GM23338 (cell line): Measurements from ENCODE around the gene PAGE4. TPM values are rescaled to one million over a fixed set of nuclear protein-coding genes. Genes with fewer than 3 reads are reported as not detected.

ENCODE experiments used
- ATAC-seq: fragments of 200-7000 bp; cut with Tn5 transposase; 3 replicates; pipeline ENCODE4 v1.9.1; 2020
- DNase-seq: peaks from one replicate; pipeline ENCODE4 v3.0.0-alpha.2; 2015; ENCODE audit warnings: low spot score
- H2AFZ ChIP-seq: fragments of 200-600 bp; sonication (generic); 2 replicates; pipeline ENCODE4 v1.8.0; 2016; ENCODE audit warnings: antibody characterized with exemption, mild to moderate bottlenecking, moderate library complexity
- H3F3A ChIP-seq: fragments of 200-600 bp; sonication (generic); replicated peaks from 2 replicates; pipeline ENCODE4 v1.8.0; 2017; ENCODE audit warnings: antibody characterized with exemption, mixed run types, low read depth
- H3K27ac ChIP-seq: fragments of 200-600 bp; sonication (generic); 2 replicates; pipeline ENCODE4 v1.6.1; 2016; ENCODE audit warnings: low read depth
- H3K27me3 ChIP-seq: fragments of 200-600 bp; sonication (generic); 2 replicates; pipeline ENCODE4 v1.8.0; 2016; ENCODE audit warnings: mild to moderate bottlenecking, mixed run types, moderate library complexity; ENCODE audit not compliant: insufficient read depth
- H3K36me3 ChIP-seq: fragments of 200-600 bp; sonication (generic); 2 replicates; pipeline ENCODE4 v1.8.0; 2016; ENCODE audit warnings: mild to moderate bottlenecking; ENCODE audit not compliant: insufficient read depth
- H3K4me1 ChIP-seq: fragments of 200-600 bp; sonication (generic); 2 replicates; pipeline ENCODE4 v1.8.0; 2016; ENCODE audit warnings: mild to moderate bottlenecking, moderate library complexity; ENCODE audit not compliant: insufficient read depth
- H3K4me2 ChIP-seq: fragments of 200-600 bp; sonication (generic); 2 replicates; pipeline ENCODE4 v1.7.1; 2017; ENCODE audit warnings: mixed run types
- H3K4me3 ChIP-seq: fragments of 200-600 bp; sonication (generic); 2 replicates; pipeline ENCODE4 v1.6.1; 2016; ENCODE audit warnings: mixed run types
- H3K79me2 ChIP-seq: fragments of 200-600 bp; sonication (generic); replicated peaks from 2 replicates; pipeline ENCODE4 v1.8.0; 2017; ENCODE audit warnings: mild to moderate bottlenecking; ENCODE audit not compliant: insufficient read depth
- H3K9me2 ChIP-seq: fragments of 200-600 bp; sonication (generic); 2 replicates; pipeline ENCODE4 v1.8.0; 2017; ENCODE audit not compliant: insufficient read depth
- H4K20me1 ChIP-seq: fragments of 200-600 bp; sonication (generic); replicated peaks from 2 replicates; pipeline ENCODE4 v1.8.0; 2017; ENCODE audit warnings: mild to moderate bottlenecking; ENCODE audit not compliant: insufficient read depth
- H3K27ac Mint-ChIP-seq: 2 replicates; pipeline ENCODE4 v1.8.0; 2020; ENCODE audit warnings: inconsistent platforms, mild to moderate bottlenecking, moderate library complexity, mixed read lengths
- H3K27me3 Mint-ChIP-seq: 3 replicates; pipeline ENCODE4 v1.8.0; 2022; ENCODE audit warnings: low read depth, mild to moderate bottlenecking, moderate library complexity, mixed read lengths, inconsistent platforms; ENCODE audit not compliant: insufficient read depth, poor library complexity
- H3K36me3 Mint-ChIP-seq: 3 replicates; pipeline ENCODE4 v1.8.0; 2021; ENCODE audit warnings: low read depth, mild to moderate bottlenecking, inconsistent platforms, moderate library complexity, mixed read lengths
- H3K4me1 Mint-ChIP-seq: 3 replicates; pipeline ENCODE4 v1.8.0; 2020; ENCODE audit warnings: mild to moderate bottlenecking, inconsistent platforms, mixed read lengths
- H3K4me3 Mint-ChIP-seq: 3 replicates; pipeline ENCODE4 v1.8.0; 2021; ENCODE audit warnings: moderate library complexity, mild to moderate bottlenecking, inconsistent platforms, mixed read lengths
- H3K9me3 Mint-ChIP-seq: 3 replicates; pipeline ENCODE4 v1.8.0; 2020; ENCODE audit warnings: moderate library complexity, mild to moderate bottlenecking, inconsistent platforms, mixed read lengths
- CREB1 ChIP-seq: fragments of 250-450 bp; sonication (Bioruptor Pico); IDR thresholded peaks from 2 replicates; pipeline ENCODE4 v1.5.0; 2020; ENCODE audit warnings: low read depth, mild to moderate bottlenecking, moderate library complexity
- CTCF ChIP-seq, 2 experiments: fragments of 200-600 bp in 1 of 2; sonication (generic) in 1 of 2; conservative IDR thresholded peaks; 2 replicates each; pipeline versions ENCODE4 v1.5.1 to v1.6.1; 2016 to 2017; ENCODE audit warnings: antibody characterized with exemption in 2 of 2, low read depth in 2 of 2, mild to moderate bottlenecking in 2 of 2, moderate library complexity in 1 of 2
- EZH2 ChIP-seq: fragments of 200-600 bp; sonication (generic); IDR thresholded peaks from one replicate; pipeline ENCODE4 v1.8.0; 2017; ENCODE audit warnings: antibody characterized with exemption, mild to moderate bottlenecking, low read depth; ENCODE audit not compliant: unreplicated experiment
- EZH2phosphoT487 ChIP-seq: fragments of 200-600 bp; sonication (generic); IDR thresholded peaks from one replicate; pipeline ENCODE4 v1.8.1; 2018; ENCODE audit warnings: antibody characterized with exemption; ENCODE audit not compliant: unreplicated experiment
- JUNB ChIP-seq: IDR thresholded peaks from one replicate; pipeline ENCODE4 v1.6.1; 2016; ENCODE audit warnings: antibody characterized with exemption; ENCODE audit not compliant: unreplicated experiment
- POLR2AphosphoS5 ChIP-seq: IDR thresholded peaks from 2 replicates; pipeline ENCODE4 v1.6.1; 2016; ENCODE audit warnings: antibody characterized with exemption, low read depth
- REST ChIP-seq: IDR thresholded peaks from one replicate; pipeline ENCODE4 v1.6.1; 2018; ENCODE audit warnings: antibody characterized with exemption; ENCODE audit not compliant: unreplicated experiment
- STAT1 ChIP-seq: IDR thresholded peaks from one replicate; pipeline ENCODE4 v1.6.1; 2016; ENCODE audit warnings: antibody characterized with exemption; ENCODE audit not compliant: unreplicated experiment
- ZNF114 ChIP-seq: fragments of 250-450 bp; sonication (Bioruptor Pico); IDR thresholded peaks from 2 replicates; pipeline ENCODE4 v1.5.0; 2020; ENCODE audit warnings: mild to moderate bottlenecking, moderate library complexity
- ZNF331 ChIP-seq: fragments of 250-450 bp; sonication (Bioruptor Pico); IDR thresholded peaks from 2 replicates; pipeline ENCODE4 v1.5.0; 2020; ENCODE audit warnings: low read depth, mild to moderate bottlenecking, moderate library complexity
- polyA plus RNA-seq: library from polyadenylated mRNA; unstranded; fragments of >200 nt; fragmentation: Nextera tagmentation; extraction: Ambion mirVana; gene quantifications from 2 replicates; pipeline ENCODE4 v1.2.1, GENCODE V29; 2016
- total RNA-seq: library from RNA; depleted of rRNA; stranded (reverse); fragments of >200 nt; shearing (Covaris generic); gene quantifications from 2 replicates; pipeline ENCODE4 v1.2.3, GENCODE V29; 2014
- TF ChIP-seq, protein P1 (sequence below): fragments of 250-450 bp; sonication (Bioruptor Pico); IDR thresholded peaks from 2 replicates; pipeline ENCODE4 v1.5.0; 2020; ENCODE audit warnings: mild to moderate bottlenecking, moderate library complexity

Gene PAGE4
- total and polyA plus RNA-seq, 2 experiments from 2014 or later: 1.6 TPM; not detected in 1

GRCh38 chrX:49845701-49846403 lies 16.7 kb downstream of the PAGE4 start (continued):
- TF ChIP-seq, protein P1, sequence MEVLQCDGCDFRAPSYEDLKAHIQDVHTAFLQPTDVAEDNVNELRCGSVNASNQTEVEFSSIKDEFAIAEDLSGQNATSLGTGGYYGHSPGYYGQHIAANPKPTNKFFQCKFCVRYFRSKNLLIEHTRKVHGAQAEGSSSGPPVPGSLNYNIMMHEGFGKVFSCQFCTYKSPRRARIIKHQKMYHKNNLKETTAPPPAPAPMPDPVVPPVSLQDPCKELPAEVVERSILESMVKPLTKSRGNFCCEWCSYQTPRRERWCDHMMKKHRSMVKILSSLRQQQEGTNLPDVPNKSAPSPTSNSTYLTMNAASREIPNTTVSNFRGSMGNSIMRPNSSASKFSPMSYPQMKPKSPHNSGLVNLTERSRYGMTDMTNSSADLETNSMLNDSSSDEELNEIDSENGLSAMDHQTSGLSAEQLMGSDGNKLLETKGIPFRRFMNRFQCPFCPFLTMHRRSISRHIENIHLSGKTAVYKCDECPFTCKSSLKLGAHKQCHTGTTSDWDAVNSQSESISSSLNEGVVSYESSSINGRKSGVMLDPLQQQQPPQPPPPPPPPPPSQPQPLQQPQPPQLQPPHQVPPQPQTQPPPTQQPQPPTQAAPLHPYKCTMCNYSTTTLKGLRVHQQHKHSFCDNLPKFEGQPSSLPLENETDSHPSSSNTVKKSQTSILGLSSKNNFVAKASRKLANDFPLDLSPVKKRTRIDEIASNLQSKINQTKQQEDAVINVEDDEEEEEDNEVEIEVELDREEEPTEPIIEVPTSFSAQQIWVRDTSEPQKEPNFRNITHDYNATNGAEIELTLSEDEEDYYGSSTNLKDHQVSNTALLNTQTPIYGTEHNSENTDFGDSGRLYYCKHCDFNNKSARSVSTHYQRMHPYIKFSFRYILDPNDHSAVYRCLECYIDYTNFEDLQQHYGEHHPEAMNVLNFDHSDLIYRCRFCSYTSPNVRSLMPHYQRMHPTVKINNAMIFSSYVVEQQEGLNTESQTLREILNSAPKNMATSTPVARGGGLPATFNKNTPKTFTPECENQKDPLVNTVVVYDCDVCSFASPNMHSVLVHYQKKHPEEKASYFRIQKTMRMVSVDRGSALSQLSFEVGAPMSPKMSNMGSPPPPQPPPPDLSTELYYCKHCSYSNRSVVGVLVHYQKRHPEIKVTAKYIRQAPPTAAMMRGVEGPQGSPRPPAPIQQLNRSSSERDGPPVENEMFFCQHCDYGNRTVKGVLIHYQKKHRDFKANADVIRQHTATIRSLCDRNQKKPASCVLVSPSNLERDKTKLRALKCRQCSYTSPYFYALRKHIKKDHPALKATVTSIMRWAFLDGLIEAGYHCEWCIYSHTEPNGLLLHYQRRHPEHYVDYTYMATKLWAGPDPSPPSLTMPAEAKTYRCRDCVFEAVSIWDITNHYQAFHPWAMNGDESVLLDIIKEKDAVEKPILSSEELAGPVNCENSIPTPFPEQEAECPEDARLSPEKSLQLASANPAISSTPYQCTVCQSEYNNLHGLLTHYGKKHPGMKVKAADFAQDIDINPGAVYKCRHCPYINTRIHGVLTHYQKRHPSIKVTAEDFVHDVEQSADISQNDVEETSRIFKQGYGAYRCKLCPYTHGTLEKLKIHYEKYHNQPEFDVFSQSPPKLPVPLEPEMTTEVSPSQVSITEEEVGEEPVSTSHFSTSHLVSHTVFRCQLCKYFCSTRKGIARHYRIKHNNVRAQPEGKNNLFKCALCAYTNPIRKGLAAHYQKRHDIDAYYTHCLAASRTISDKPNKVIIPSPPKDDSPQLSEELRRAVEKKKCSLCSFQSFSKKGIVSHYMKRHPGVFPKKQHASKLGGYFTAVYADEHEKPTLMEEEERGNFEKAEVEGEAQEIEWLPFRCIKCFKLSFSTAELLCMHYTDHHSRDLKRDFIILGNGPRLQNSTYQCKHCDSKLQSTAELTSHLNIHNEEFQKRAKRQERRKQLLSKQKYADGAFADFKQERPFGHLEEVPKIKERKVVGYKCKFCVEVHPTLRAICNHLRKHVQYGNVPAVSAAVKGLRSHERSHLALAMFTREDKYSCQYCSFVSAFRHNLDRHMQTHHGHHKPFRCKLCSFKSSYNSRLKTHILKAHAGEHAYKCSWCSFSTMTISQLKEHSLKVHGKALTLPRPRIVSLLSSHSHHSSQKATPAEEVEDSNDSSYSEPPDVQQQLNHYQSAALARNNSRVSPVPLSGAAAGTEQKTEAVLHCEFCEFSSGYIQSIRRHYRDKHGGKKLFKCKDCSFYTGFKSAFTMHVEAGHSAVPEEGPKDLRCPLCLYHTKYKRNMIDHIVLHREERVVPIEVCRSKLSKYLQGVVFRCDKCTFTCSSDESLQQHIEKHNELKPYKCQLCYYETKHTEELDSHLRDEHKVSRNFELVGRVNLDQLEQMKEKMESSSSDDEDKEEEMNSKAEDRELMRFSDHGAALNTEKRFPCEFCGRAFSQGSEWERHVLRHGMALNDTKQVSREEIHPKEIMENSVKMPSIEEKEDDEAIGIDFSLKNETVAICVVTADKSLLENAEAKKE (CRISPR knock-in tag): no peak
- TF ChIP-seq JUNB (no peak), EZH2phosphoT487 (no peak)

- H3K9me3 Mint-ChIP-seq: no peaks in the 10 kb centered on the region
- Histone ChIP-seq H3K36me3 (no peaks in the 10 kb centered on the region), H3K9me2 (no peaks in the 10 kb centered on the region)
- no peak for TF ChIP-seq EZH2phosphoT487
- TF ChIP-seq STAT1: no peak
- TF ChIP-seq EZH2: no peak
- TF ChIP-seq REST: no peak
- no peak for TF ChIP-seq CREB1 (CRISPR knock-in tag)
- TF ChIP-seq JUNB: no peak
- no peak for TF ChIP-seq ZNF114
- TF ChIP-seq POLR2AphosphoS5: no peak
- no peak for TF ChIP-seq ZNF331 (CRISPR knock-in tag)
- no peak for TF ChIP-seq CTCF (conservative IDR thresholded peaks at IDR 0.05; ENCODE audit: low read depth in 2 of 2)
These were observed 17.4 kb downstream of the PAGE4 start for GRCh38 chrX:49846522-49846921.

More at GRCh38 chrX:49846522-49846921, 17.4 kb downstream of the PAGE4 start:
- Mint-ChIP-seq H3K27me3 (peaks cover 2% of the 10 kb centered on the region), H3K4me3 (no peak overlapping the region), H3K27ac (no peak overlapping the region), H3K36me3 (no peaks in the 10 kb centered on the region), H3K4me1 (no peaks in the 10 kb centered on the region)
- H3K27ac ChIP-seq: no peak overlapping the region
- H3K79me2 ChIP-seq: no peaks in the 10 kb centered on the region
- H3K4me2 ChIP-seq: no peak overlapping the region
- H3K4me3 ChIP-seq: no peak overlapping the region
- DNase-seq (no peak), ATAC-seq (no peak)
- no peaks in the 10 kb centered on the region for H3K4me1 ChIP-seq
- no peaks in the 10 kb centered on the region for H4K20me1 ChIP-seq
- H2AFZ ChIP-seq: no peak overlapping the region
- no peaks in the 10 kb centered on the region for H3K27me3 ChIP-seq
- no peaks in the 10 kb centered on the region for H3F3A ChIP-seq
